GM18502 (cell line): ENCODE results near the gene TRIM71.
"Not testable (repeated sequence)": the region's sequence is repeated elsewhere in the genome, so short reads cannot be mapped to it uniquely, and the experiment has no call there.

Experiments
- ATAC-seq: cut with Tn5 transposase; IDR thresholded peaks from one replicate; pipeline ENCODE4 v1.9.1; 2021; ENCODE audit warnings: mild to moderate bottlenecking; ENCODE audit not compliant: unreplicated experiment, poor library complexity

Gene TRIM71

GRCh38 chr3:32912046-32912445 is 94.2 kb downstream of the TRIM71 start:
- no peak for ATAC-seq

- ATAC-seq, result no peak
Measured at GRCh38 chr3:32913790-32914446, 96.1 kb downstream of the TRIM71 start.

DNA sequence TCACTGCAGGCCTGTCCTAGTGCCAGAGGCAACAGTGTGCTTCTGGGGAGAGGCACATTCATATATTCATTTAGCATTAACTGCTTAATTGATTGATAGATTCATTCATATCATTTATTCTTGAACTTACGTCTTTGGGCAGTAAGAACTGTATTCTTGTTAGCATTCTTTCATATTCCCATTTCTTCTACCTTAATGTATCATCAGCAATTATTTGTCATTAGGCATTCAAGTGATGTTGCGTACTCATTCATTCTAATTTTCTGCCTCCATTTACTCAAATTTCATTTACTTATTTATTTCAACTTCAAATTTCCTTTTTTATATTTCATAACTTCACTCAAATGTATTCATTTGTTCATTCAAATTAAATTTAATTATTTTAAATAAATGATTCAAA is 102.1 kb downstream of the TRIM71 start:
- ATAC-seq, result no peak

DNA sequence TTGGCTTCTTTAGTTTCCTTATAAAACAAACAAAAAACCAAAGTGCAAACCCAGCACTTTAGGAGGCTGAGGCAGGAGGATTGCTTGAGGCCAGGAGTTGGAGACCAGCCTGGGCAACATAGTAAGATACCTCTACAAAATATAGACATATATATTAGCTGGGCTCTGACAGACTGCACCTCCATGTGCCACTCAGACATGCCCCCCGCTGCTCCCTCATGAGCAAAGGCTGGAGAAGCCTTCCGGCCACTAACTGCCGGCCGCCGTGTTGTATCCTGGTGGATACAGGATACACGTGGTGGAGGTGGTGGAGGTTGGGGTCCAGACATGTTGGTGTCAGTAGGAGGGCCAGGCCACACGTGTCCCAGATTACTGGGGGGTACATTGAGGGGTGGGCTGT is 104.3 kb downstream of the TRIM71 start:
- ATAC-seq, result no peak

DNA sequence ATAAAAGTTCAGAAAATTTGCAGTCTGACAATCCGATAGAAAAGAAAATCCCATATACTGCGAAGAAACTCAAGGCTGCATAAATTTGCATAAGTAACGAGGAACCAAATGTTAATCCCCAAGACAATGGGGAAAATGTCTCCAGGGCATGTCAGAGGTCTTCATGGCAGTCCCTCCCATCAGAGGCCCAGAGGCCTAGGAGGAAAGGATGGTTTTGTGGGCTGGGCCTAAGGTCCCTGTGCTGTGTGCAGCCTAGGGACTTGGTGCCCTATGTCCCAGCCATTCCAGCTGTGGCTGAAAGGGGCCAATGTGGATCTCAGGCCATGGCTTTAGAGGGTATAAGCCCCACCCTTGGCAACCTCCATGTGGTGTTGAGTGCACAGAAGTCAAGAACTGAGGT is 112.4 kb downstream of the TRIM71 start:
- no peak for ATAC-seq

DNA sequence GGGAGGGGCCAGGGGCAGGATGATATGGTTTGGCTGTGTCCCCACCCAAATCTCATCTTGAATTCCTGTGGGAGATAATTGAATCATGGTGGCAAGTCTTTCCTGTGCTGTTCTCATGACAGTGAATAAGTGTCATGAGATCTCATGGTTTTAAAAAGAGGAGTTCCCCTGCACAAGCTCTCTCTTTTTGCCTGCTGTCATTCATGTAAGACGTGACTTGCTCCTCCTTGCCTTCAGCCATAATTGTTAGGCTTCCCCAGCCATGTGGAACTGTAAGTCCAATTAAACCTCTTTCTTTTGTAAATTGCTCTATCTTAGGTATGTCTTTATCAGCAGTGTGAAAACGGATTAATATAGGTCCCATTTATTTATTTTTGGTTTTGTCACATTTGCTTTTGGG is 113.5 kb downstream of the TRIM71 start:
- not testable (repeated sequence) for ATAC-seq

- no peak for ATAC-seq
Measured at GRCh38 chr3:32934150-32934742, 116.4 kb downstream of the TRIM71 start.

DNA sequence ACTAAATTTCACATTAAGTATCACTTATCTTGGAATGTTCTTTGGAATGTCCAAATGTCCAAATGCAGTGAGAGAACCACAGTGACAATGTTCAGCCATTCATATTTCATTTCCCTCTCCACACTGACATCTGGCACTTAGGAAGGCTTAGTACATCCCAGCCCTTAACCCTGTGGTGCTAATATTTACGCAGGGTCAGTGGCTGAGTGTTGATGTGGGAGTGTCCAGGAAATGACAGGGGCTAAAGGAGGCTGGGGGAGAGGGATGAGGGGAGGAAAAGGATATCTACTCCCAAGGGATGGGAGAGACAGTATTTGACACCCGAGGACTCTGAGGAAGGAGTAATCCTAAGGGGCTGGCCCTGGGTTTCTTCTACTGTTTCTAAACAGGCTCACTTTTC is 119.5 kb downstream of the TRIM71 start:
- ATAC-seq, result no peak

- ATAC-seq, result not testable (repeated sequence)
Measured at GRCh38 chr3:32939531-32940284, 121.9 kb downstream of the TRIM71 start.

DNA sequence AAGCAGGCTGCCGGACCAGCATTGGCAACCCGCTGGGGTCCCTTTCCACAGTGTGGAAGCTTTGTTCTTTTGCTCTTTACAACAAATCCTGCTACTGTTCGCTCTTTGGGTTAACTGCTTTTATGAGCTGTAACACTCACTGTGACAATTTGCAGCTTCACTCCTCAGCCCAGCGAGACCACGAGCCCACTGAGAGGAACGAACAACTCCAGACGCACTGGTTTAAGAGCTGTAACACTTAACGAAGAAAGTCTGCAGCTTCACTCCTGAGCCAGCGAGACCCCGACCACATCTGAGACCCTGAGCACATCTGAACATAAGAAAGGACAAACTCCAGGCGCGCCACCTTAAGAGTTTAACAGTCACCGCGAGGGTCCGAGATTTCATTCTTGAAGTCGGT is 122.9 kb downstream of the TRIM71 start:
- no peak for ATAC-seq

GRCh38 chr3:32945136-32945535 is 127.3 kb downstream of the TRIM71 start:
- ATAC-seq, result no peak

- ATAC-seq, result not testable (repeated sequence)
Measured at GRCh38 chr3:32945598-32945997, 127.8 kb downstream of the TRIM71 start.

GRCh38 chr3:32946973-32947788 is 129.4 kb downstream of the TRIM71 start:
- ATAC-seq, result peak; percentile 9
